ENCODE results near the gene ZNG1B.
"Not testable (repeated sequence)": the region's sequence is repeated elsewhere in the genome, so short reads cannot be mapped to it uniquely, and the experiment has no call there.

Gene ZNG1B

DNA sequence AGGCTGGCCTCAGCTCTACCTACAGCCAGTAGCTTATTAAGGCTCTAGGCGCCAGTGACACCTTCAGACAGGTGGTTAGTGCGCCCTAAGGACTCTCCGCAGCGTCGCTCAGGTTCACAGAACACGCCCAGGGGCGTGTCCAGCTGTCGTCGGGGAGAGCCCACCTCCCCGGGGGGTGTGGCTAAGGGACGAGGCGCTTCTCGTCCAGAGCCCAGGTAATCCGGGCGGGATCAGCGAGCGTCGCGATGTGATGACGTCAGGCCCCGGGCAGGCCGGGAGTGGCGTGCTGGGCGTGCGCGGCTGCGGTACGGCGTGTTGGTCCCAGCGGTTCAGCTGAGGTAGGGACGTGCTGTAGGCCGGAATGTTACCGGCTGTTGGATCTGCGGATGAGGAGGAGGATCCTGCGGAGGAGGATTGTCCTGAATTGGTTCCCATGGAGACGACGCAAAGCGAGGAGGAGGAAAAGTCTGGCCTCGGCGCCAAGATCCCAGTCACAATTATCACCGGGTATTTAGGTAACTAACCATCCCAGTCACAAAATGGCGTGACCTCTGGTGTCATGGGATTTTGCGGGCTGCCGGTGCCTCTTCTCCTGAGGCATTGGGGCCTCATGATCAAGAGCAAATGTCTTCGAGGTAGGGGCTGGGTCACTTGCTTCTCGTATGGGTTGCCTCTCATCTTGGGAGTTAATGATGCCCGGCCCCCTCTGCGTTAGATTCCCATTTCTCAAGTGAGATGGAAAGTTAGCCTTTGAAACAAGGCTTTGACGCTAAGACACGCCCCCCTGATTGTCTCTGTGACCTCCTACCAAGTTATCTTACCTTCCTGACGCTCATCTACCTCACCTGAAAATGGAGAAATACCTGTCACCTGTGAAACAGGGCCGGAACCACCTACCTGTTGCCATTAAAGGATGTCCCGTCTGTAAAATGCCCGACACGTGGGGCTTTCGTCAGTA, at the start of gene ZNG1B:
TSS of gene ZNG1B (plus strand) at position 184 of the 958 bp plus-strand sequence. CDS start at position 362, 178 bp downstream.
- not testable (repeated sequence) for H3K9me3 ChIP-seq (replicated peaks in 1 of 11); H4K20me1 ChIP-seq; H3K27me3 ChIP-seq; H3K36me3 ChIP-seq
- Histone ChIP-seq H3K9ac (peak within 1 kb of the TSS; percentile 77 to 84 (median 83)), H3K4me1 (peaks cover 0 to 15% (median 8%) of the 10 kb centered on the region in 10 experiments; a peak in 13 of 20 replicates), H3K4me3 (peak within 1 kb of the TSS; percentile 57 to 77 (median 73)), H3K27ac (peak within 1 kb of the TSS; percentile 42 to 85 (median 81); a peak in 21 of 22 replicates), H3K4me2 (peak within 1 kb of the TSS; percentile 63 to 84 (median 75))

DNA sequence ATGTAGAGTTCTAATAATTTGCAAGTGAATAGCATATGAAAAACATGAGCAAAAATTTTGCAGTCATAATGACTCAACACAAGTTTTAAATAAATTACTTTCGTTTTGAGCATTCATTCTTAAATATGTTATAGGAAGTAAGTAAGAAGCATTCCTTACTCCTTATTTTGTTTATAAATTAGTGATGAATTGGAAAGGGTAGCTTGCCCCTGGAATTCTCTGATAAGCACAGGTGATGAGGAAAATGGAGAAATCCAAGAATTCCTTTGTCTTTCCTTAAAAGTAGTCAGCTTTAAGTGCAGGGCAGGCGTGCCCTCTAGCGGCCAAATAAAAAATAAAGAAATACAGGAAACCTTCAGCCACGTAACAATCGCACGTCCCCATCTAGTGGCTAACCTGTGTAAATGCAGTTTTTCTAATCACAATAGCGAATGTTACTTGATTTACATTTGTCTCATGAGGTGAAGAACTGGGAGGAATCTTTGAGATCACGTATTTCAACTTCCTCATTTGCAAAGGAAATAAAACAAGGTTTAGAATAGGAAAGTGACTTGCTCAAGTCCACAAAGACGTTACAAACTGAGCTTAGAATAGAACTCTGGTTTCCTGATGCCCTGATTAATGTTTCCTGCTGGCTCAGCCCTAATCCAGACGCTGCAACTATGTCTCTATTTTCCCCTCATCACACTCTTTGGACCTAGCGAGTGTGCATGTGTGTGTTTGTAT, 47.2 kb upstream of the ZNG1B start:
- H3K4me3 ChIP-seq = peak overlapping the region in 8 of 10 experiments; percentile 17 to 49 (median 37); a peak in 11 of 20 replicates
- H3K9ac ChIP-seq = peak overlapping the region; percentile 72 to 90 (median 85); a peak in 21 of 22 replicates
- peak overlapping the region; percentile 78 to 98 (median 97) for H3K27ac ChIP-seq

DNA sequence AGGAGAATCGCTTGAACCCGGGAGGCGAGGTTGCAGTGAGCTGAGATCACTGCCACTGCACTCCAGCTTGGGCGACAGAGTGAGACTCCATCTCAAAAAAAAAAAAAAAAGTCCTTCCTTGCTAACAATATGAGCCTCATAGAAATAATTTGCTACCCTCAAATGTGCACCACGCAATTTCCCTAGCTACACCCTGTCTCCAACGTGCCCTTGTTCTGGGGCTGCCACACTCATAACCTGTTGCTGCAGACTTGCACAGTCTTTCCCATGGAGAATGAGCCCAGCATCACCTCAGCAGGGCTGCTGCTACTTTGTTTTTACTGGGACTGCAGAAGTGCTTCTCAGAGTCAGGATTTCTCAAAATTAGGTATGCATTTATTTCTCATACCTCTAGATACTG, 46.4 kb upstream of the ZNG1B start:
- Histone ChIP-seq H3K36me3 (peaks cover 0 to 9% (median 0%) of the 10 kb centered on the region in 11 experiments; a peak in 1 of 22 replicates), H3K9me3 (replicated peaks in 1 of 11) (peaks cover 7 to 27% (median 13%) of the 10 kb centered on the region in 11 experiments), H3K4me2 (peak overlapping the region; percentile 59 to 88 (median 80)), H4K20me1 (no peaks in the 10 kb centered on the region), H3K27me3 (no peaks in the 10 kb centered on the region), H3K27ac (peak overlapping the region; percentile 66 to 98 (median 97)), H3K9ac (peak overlapping the region; percentile 71 to 90 (median 85); a peak in 21 of 22 replicates), H3K4me1 (peaks cover 17 to 46% (median 37%) of the 10 kb centered on the region in 10 experiments), H3K4me3 (peak overlapping the region in 7 of 10 experiments; percentile 6 to 44 (median 23); a peak in 7 of 20 replicates)
- no peak for TF ChIP-seq Cebpa-rat (IDR thresholded peaks at IDR 0.05)

More for the DNA sequence above, 47.2 kb upstream of the ZNG1B start:
- peaks cover 17 to 48% (median 37%) of the 10 kb centered on the region in 10 experiments for H3K4me1 ChIP-seq
- peak overlapping the region; percentile 59 to 88 (median 80) for H3K4me2 ChIP-seq
- H4K20me1 ChIP-seq = no peaks in the 10 kb centered on the region
- peaks cover 7 to 27% (median 13%) of the 10 kb centered on the region in 11 experiments for H3K9me3 ChIP-seq (replicated peaks in 1 of 11)
- H3K27me3 ChIP-seq = no peaks in the 10 kb centered on the region
- peaks cover 0 to 9% (median 0%) of the 10 kb centered on the region in 11 experiments; a peak in 1 of 22 replicates for H3K36me3 ChIP-seq
- TF ChIP-seq Cebpa-rat (IDR thresholded peaks at IDR 0.05) = peak in 8 of 11 experiments; percentile 60 to 90 (median 80); a peak in 15 of 22 replicates

DNA sequence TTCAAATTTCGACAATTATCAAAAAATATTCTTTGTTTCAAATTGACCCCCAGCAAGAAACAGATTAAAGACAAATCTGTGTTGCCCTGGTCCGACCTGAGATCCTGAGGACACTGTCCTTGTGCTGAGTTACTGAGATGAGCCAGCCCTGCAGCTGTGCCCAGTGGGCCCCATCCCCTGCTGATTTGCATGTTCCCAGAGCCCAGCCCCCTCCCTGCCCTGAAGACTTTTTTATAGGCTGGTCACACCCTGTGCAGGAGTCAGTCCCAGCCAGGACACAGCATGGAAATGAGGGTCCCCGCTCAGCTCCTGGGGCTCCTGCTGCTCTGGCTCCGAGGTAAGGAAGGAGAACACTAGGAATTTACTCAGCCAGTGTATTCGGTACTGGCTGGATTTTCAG, 31.4 kb upstream of the ZNG1B start:
- H3K9me3 ChIP-seq (replicated peaks in 1 of 11) = no peaks in the 10 kb centered on the region
- peak overlapping the region in 9 of 11 experiments; percentile 11 to 78 (median 67); a peak in 17 of 22 replicates for H3K27ac ChIP-seq
- no peaks in the 10 kb centered on the region for H3K27me3 ChIP-seq
- H3K9ac ChIP-seq = peak overlapping the region; percentile 42 to 75 (median 64); a peak in 19 of 22 replicates
- no peaks in the 10 kb centered on the region for H4K20me1 ChIP-seq
- H3K36me3 ChIP-seq = no peaks in the 10 kb centered on the region
- H3K4me2 ChIP-seq = peak overlapping the region; percentile 77 to 94 (median 87)
- TF ChIP-seq Cebpa-rat (IDR thresholded peaks at IDR 0.05) = no peak
- H3K4me1 ChIP-seq = peaks cover 38 to 52% (median 48%) of the 10 kb centered on the region in 10 experiments
- H3K4me3 ChIP-seq = peak overlapping the region; percentile 31 to 70 (median 57)

DNA sequence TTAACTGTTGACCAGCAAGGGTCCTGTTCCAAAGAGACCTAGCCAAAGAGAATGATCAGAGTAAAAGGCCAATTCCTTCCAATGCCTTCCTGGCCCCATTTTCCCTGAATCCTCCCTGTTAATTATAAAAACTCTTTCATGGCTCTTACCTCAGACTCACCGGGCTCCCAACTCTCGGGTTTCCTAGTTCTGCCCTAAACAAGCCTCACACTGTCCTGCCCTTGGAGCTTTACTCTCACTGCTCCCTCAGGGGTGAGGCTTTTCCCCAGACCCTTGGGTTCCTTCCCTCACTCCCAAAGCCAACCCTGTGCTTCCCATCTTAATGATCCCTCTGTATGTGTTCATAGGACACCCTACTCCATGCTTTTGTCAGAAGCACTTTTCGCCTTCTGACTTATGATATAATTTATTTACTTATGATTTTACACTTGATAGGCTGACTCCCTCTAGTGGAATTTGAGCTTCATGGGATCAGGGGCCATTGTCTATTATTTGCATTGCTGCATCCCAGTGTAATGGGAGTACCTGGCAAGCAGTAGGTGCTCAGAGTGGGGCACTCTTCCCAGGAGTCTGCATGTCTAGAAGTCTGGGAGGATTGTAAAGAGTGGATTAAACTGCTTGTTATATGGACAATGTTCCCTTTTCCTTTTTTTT, 29.9 kb upstream of the ZNG1B start:
- Histone ChIP-seq H3K4me3 (peak overlapping the region; percentile 22 to 70 (median 54); a peak in 18 of 20 replicates), H3K27me3 (no peaks in the 10 kb centered on the region), H4K20me1 (no peaks in the 10 kb centered on the region), H3K27ac (peak overlapping the region in 9 of 11 experiments; percentile 4 to 78 (median 63); a peak in 18 of 22 replicates), H3K9ac (peak overlapping the region in 10 of 11 experiments; percentile 6 to 73 (median 63); a peak in 18 of 22 replicates), H3K36me3 (no peaks in the 10 kb centered on the region), H3K9me3 (replicated peaks in 1 of 11) (no peaks in the 10 kb centered on the region), H3K4me2 (peak overlapping the region; percentile 77 to 94 (median 87)), H3K4me1 (peaks cover 38 to 53% (median 48%) of the 10 kb centered on the region in 10 experiments)
- TF ChIP-seq Cebpa-rat (IDR thresholded peaks at IDR 0.05) = no peak

DNA sequence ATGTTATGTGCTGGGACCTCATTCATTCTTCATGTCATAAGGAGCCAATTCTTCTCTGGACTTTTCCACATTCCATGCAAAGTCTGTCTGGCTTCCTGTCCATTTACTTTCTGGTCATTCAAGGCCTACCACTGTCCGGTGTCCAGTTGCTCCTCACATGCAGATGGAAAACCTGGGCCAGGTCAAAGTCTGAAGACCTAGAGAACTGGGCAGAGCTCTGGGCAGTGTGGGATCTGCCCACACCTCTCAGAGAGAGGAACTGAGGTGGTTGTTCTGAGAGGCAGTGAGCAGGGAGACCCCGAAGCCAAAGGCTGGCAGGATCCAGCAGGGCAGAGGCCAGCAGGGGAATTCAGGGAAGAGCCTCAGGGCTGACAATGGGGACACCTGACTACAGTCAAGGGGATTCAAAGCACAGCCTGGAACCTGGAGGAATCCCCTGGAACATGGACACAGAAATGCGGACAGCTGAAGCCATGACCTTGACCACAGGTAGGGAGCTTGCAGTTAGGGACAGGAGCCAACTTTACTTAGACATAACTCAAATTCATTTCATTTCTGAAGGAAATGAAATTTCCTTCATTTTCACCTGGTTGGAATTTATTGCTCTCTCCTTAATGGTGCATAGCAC, 25.7 kb upstream of the ZNG1B start:
- not testable (repeated sequence) for H4K20me1 ChIP-seq; H3K9ac ChIP-seq; H3K4me2 ChIP-seq; H3K9me3 ChIP-seq (replicated peaks in 1 of 11); H3K4me3 ChIP-seq; H3K27me3 ChIP-seq; H3K36me3 ChIP-seq; H3K27ac ChIP-seq
- peaks cover 11 to 24% (median 19%) of the 10 kb centered on the region in 10 experiments for H3K4me1 ChIP-seq

DNA sequence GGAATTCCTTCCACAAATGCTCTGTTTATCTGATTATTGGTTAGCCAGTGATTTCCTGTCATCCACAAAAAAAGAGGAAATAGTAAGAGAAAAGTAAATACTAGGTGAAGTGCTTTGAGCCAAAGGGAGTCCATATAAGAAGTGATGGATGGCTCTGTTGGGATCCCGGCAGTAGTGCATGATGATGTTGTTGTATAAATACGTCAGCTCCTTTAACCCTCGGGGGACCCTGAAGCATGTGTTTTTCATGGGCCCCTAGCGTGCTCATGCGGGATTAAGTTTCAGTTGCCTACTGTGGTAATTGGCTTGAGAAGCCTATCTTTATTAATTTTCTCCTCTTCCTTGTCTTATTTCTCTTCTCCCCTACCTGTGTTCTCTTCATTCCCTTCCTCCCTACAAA, 24.7 kb upstream of the ZNG1B start:
- not testable (repeated sequence) for H3K9me3 ChIP-seq (replicated peaks in 1 of 11); H4K20me1 ChIP-seq; H3K36me3 ChIP-seq; H3K9ac ChIP-seq; H3K4me3 ChIP-seq; H3K27me3 ChIP-seq; H3K27ac ChIP-seq
- H3K4me1 ChIP-seq = peaks cover 2 to 14% (median 9%) of the 10 kb centered on the region in 10 experiments; a peak in 19 of 20 replicates
- H3K4me2 ChIP-seq = peak overlapping the region in 4 of 11 experiments; percentile 13 to 26 (median 22); a peak in 1 of 22 replicates

DNA sequence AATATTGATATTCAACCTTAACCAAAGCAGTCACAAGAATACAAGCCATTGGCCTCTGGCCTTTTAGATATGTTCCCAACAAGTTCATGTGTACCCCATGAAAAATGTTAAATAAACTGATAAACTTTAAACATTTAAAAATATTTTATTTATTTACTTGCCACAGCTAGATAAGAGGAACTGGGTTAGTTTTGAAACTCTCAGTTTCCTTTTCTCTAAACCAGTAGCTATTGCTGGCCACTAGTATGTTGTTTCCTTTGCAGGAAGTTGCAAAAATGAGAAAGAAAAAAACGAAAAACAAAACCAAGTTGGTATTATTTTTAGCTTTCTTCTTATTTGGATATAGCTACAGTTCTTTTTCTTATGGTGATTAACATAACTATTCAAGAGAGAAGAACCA, 5.7 kb upstream of the ZNG1B start:
- TF ChIP-seq Cebpa-rat (IDR thresholded peaks at IDR 0.05) = 0 out of 22 replicates have a peak, but pooled peaks of 2 of the 11 experiments have one; percentile 17 to 30
- peak overlapping the region; percentile 57 to 93 (median 87); a peak in 21 of 22 replicates for H3K27ac ChIP-seq

DNA sequence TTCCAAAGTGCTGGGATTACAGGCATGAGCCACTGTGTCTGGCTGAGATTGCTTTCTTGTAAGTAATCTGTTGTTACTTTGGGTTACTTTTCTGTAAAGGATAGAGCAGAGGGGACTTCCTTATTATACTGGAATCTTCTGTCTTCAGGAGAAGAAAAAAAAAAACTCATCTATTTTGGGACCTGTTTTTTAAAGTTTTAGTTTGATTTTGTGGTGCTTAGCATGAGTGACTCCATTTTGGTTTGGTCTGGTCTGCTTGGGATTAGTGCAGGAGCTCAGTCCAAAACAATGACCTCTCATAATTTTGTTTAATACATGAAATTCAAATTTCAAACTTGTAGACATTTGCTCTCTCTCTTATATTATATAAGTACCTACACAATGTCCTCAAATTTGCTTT, 4.0 kb upstream of the ZNG1B start:
- Histone ChIP-seq H3K27ac (peak overlapping the region in 10 of 11 experiments; percentile 54 to 94 (median 80); a peak in 20 of 22 replicates), H3K4me1 (peaks cover 0 to 28% (median 16%) of the 10 kb centered on the region in 10 experiments; a peak in 16 of 20 replicates), H3K4me2 (peak overlapping the region in 9 of 11 experiments; percentile 20 to 62 (median 44); a peak in 10 of 22 replicates), H3K9ac (peak overlapping the region in 3 of 11 experiments; percentile 8 to 36 (median 31); a peak in 3 of 22 replicates)
- not testable (repeated sequence) for H3K27me3 ChIP-seq; H3K4me3 ChIP-seq; H3K9me3 ChIP-seq (replicated peaks in 1 of 11); H3K36me3 ChIP-seq; H4K20me1 ChIP-seq

More for the DNA sequence above, 5.7 kb upstream of the ZNG1B start:
- Histone ChIP-seq H3K4me1 (peaks cover 0 to 26% (median 15%) of the 10 kb centered on the region in 10 experiments; a peak in 16 of 20 replicates), H3K4me2 (peak overlapping the region in 10 of 11 experiments; percentile 16 to 65 (median 56); a peak in 9 of 22 replicates), H3K9ac (peak overlapping the region; percentile 46 to 78 (median 65); a peak in 16 of 22 replicates), H3K9me3 (replicated peaks in 1 of 11) (peaks cover 0 to 12% (median 8%) of the 10 kb centered on the region in 11 experiments; a peak in 15 of 22 replicates)
- H4K20me1 ChIP-seq, H3K4me3 ChIP-seq, H3K27me3 ChIP-seq, H3K36me3 ChIP-seq: not testable (repeated sequence)

DNA sequence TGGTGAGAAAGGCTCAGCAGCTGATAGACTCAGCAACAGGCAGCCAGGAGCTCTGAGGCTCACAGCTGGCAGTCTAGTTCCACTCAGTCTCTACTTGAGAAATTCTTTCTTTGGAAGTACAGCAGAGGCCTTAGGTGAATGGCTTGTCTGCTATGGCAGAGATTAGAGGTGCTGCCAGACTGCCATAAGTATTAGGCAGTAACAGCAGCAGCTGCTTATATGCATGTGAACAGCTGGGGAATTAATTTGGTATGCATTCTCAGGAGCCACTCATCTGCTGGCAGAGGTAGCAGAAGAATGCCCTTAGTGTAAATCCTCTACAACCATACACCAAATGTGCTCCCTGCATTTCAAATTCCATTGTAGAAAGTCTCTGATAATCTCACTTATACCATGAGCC, 28.3 kb downstream of the ZNG1B start:
- H4K20me1 ChIP-seq; H3K27ac ChIP-seq; H3K4me1 ChIP-seq; H3K4me2 ChIP-seq; H3K36me3 ChIP-seq; H3K9ac ChIP-seq; H3K27me3 ChIP-seq; H3K4me3 ChIP-seq; H3K9me3 ChIP-seq (replicated peaks in 1 of 11): not testable (repeated sequence)

DNA sequence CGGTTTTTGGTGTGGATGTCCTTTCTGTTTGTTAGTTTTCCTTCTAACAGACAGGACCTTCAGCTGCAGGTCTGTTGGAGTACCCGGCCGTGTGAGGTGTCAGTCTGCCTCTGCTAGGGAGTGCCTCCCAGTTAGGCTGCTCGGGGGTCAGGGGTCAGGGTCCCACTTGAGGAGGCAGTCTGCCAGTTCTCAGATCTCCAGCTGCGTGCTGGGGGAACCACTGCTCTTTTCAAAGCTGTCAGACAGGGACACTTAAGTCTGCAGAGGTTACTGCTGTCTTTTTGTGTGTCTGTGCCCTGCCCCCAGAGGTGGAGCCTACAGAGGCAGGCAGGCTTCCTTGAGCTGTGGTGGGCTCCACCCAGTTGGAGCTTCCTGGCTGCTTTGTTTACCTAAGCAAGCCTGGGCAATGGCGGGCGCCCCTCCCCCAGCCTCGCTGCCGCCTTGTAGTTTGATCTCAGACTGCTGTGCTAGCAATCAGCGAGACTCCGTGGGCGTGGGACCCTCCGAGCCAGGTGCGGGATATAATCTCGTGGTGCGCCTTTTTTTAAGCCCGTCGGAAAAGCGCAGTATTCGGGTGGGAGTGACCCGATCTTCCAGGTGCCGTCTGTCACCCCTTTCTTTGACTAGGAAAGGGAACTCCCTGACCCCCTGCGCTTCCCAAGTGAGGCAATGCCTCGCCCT, 39.3 kb downstream of the ZNG1B start:
- H3K27me3 ChIP-seq; H3K4me2 ChIP-seq; H3K36me3 ChIP-seq; H3K9me3 ChIP-seq (replicated peaks in 1 of 11); H3K27ac ChIP-seq; H3K4me1 ChIP-seq; H3K4me3 ChIP-seq; H4K20me1 ChIP-seq; H3K9ac ChIP-seq: not testable (repeated sequence)

Data from BLaER1 treated with 17β-estradiol and CSF1 and Interleukin-3, amounts not matched to agents 10 nM and 100 nM (cell line).